RWPE2 (cell line): Measurements from ENCODE around the gene TSFM.

Experiments
- ATAC-seq: fragments of 200-7000 bp; cut with Tn5 transposase; 3 replicates; pipeline ENCODE4 v1.9.1; 2021; ENCODE audit warnings: low read depth
- DNase-seq: peaks from one replicate; pipeline ENCODE4 v3.0.0-alpha.2; 2020; ENCODE audit warnings: low spot score
- H3K27ac ChIP-seq: fragments of 450-650 bp; 2 replicates; pipeline ENCODE4 v1.5.1; 2017; ENCODE audit warnings: mild to moderate bottlenecking; ENCODE audit not compliant: poor library complexity, severe bottlenecking
- H3K27me3 ChIP-seq: fragments of 250-450 bp; sonication (Bioruptor Pico); 2 replicates; pipeline ENCODE4 v1.5.1; 2021; ENCODE audit warnings: mild to moderate bottlenecking, moderate library complexity; ENCODE audit not compliant: insufficient read depth, poor library complexity, severe bottlenecking
- H3K36me3 ChIP-seq: fragments of 250-450 bp; sonication (Bioruptor Pico); 2 replicates; pipeline ENCODE4 v1.5.1; 2020; ENCODE audit warnings: low read depth, mild to moderate bottlenecking, moderate library complexity
- H3K4me1 ChIP-seq: fragments of 250-450 bp; sonication (Bioruptor Pico); 2 replicates; pipeline ENCODE4 v1.5.1; 2021; ENCODE audit warnings: mild to moderate bottlenecking, moderate library complexity; ENCODE audit not compliant: insufficient read depth, poor library complexity, severe bottlenecking
- H3K4me3 ChIP-seq: fragments of 250-450 bp; sonication (Bioruptor Pico); 2 replicates; pipeline ENCODE4 v1.5.1; 2021; ENCODE audit warnings: mild to moderate bottlenecking, moderate library complexity; ENCODE audit not compliant: severe bottlenecking
- H3K9me3 ChIP-seq: fragments of 250-450 bp; sonication (Bioruptor Pico); 2 replicates; pipeline ENCODE4 v1.5.1; 2021; ENCODE audit warnings: mild to moderate bottlenecking, moderate library complexity; ENCODE audit not compliant: severe bottlenecking
- CTCF ChIP-seq: fragments of 450-650 bp; IDR thresholded peaks from one replicate; pipeline ENCODE4 v1.5.1; 2017; ENCODE audit warnings: mild to moderate bottlenecking, moderate library complexity; ENCODE audit not compliant: poor library complexity, severe bottlenecking

Gene TSFM

DNA sequence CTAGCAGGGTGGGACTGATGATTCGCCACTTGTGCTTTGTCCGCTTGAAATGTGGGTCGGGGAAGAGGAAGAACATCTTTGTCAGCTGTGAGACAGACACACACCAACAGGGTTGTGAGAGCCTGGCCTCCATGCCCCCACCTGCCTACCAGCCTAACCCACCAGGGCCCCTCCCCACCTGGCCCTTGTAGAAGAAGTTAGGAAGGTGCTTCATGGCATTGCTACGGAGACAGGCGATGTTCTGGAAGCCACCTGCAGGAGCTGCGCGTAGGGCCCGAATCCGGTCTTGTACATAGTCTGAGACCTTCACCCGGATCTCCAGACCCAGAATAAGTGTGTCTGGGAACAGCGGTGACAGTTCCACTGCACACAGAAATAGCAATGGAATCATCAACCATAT, 13.0 kb upstream of the TSFM start:
- H3K27ac ChIP-seq: no peak overlapping the region
- ATAC-seq: no peak
- no peak overlapping the region for H3K4me3 ChIP-seq
- no peaks in the 10 kb centered on the region for H3K27me3 ChIP-seq
- no peak for DNase-seq
- peaks cover 27% of the 10 kb centered on the region for H3K36me3 ChIP-seq
- TF ChIP-seq CTCF: no peak
- H3K4me1 ChIP-seq: peaks cover 4% of the 10 kb centered on the region
- H3K9me3 ChIP-seq: no peaks in the 10 kb centered on the region

- no peaks in the 10 kb centered on the region for H3K27me3 ChIP-seq
- ATAC-seq: no peak
- H3K27ac ChIP-seq: peak overlapping the region; percentile 81
- H3K4me3 ChIP-seq: no peak overlapping the region
- DNase-seq: no peak
- no peak for TF ChIP-seq CTCF
- no peaks in the 10 kb centered on the region for H3K9me3 ChIP-seq
- H3K4me1 ChIP-seq: peaks cover 4% of the 10 kb centered on the region
- peaks cover 32% of the 10 kb centered on the region for H3K36me3 ChIP-seq
These were observed 11.9 kb upstream of the TSFM start for GRCh38 chr12:57770734-57771133.

- Histone ChIP-seq H3K36me3 (peaks cover 32% of the 10 kb centered on the region), H3K4me3 (peak overlapping the region; percentile 51), H3K27ac (peak overlapping the region; percentile 81), H3K9me3 (no peaks in the 10 kb centered on the region), H3K4me1 (peaks cover 4% of the 10 kb centered on the region), H3K27me3 (no peaks in the 10 kb centered on the region)
- no peak for TF ChIP-seq CTCF
- peak; percentile 59 for ATAC-seq
- DNase-seq: peak; percentile 93
These were observed 11.2 kb upstream of the TSFM start for GRCh38 chr12:57771236-57771872.

- DNase-seq: peak; percentile 96
- peak; percentile 86 for ATAC-seq
- Histone ChIP-seq H3K4me1 (peaks cover 4% of the 10 kb centered on the region), H3K4me3 (peak within 1 kb of the TSS; percentile 51), H3K27me3 (no peaks in the 10 kb centered on the region), H3K9me3 (no peaks in the 10 kb centered on the region), H3K36me3 (peaks cover 32% of the 10 kb centered on the region), H3K27ac (peak within 1 kb of the TSS; percentile 81)
- no peak for TF ChIP-seq CTCF
These were observed 10.6 kb upstream of the TSFM start, which contains the start of gene METTL1 for GRCh38 chr12:57771873-57772428. Gene METTL1, minus strand, starts transcription at chr12:57772105. Its CDS starts 22 bp downstream, at chr12:57772083.
